DOHH2 (cell line): ENCODE data around the gene SOHLH2.

Experiments
- H3F3A ChIP-seq: fragments of 200-600 bp; sonication (generic), shearing (Covaris generic); 2 replicates; pipeline ENCODE4 v1.6.0; 2016; ENCODE audit warnings: antibody characterized with exemption, mild to moderate bottlenecking; ENCODE audit not compliant: control insufficient read depth, insufficient read depth
- H3K27ac ChIP-seq: fragments of 200-600 bp; sonication (generic); 2 replicates; pipeline ENCODE4 v1.5.1; 2014; ENCODE audit warnings: low read depth, mild to moderate bottlenecking, low read length, moderate library complexity
- H3K27me3 ChIP-seq: fragments of 200-600 bp; sonication (generic); 2 replicates; pipeline ENCODE4 v1.6.1; 2014; ENCODE audit warnings: mild to moderate bottlenecking, low read length, mixed read lengths; ENCODE audit not compliant: control insufficient read depth
- H3K36me3 ChIP-seq: fragments of 200-600 bp; sonication (generic); 2 replicates; pipeline ENCODE4 v1.6.1; 2014; ENCODE audit warnings: mild to moderate bottlenecking, low read length, moderate library complexity, mixed read lengths; ENCODE audit not compliant: control insufficient read depth
- H3K4me1 ChIP-seq: fragments of 200-600 bp; sonication (generic); 2 replicates; pipeline ENCODE4 v1.6.1; 2014; ENCODE audit warnings: mild to moderate bottlenecking, low read length, mixed read lengths; ENCODE audit not compliant: control insufficient read depth
- H3K4me2 ChIP-seq: fragments of 200-600 bp; sonication (generic); 2 replicates; pipeline ENCODE4 v1.6.0; 2014; ENCODE audit warnings: mild to moderate bottlenecking, low read length, moderate library complexity
- H3K4me3 ChIP-seq: fragments of 200-600 bp; sonication (generic); 2 replicates; pipeline ENCODE4 v1.5.1; 2014; ENCODE audit warnings: mild to moderate bottlenecking, low read length, mixed read lengths
- H3K79me2 ChIP-seq: fragments of 200-600 bp; sonication (generic); 2 replicates; pipeline ENCODE4 v1.6.1; 2014; ENCODE audit warnings: mild to moderate bottlenecking, low read length, mixed read lengths; ENCODE audit not compliant: control insufficient read depth
- H3K9me2 ChIP-seq: fragments of 200-600 bp; sonication (generic); replicated peaks from 2 replicates; pipeline ENCODE4 v1.6.1; 2014; ENCODE audit warnings: mild to moderate bottlenecking, low read length, mixed read lengths; ENCODE audit not compliant: control insufficient read depth
- H3K9me3 ChIP-seq: fragments of 200-600 bp; sonication (generic); 2 replicates; pipeline ENCODE4 v1.6.1; 2014; ENCODE audit warnings: antibody characterized with exemption, low read length, mixed read lengths; ENCODE audit not compliant: control insufficient read depth, insufficient read depth
- H4K20me1 ChIP-seq: fragments of 200-600 bp; sonication (generic); 2 replicates; pipeline ENCODE4 v1.6.0; 2014; ENCODE audit warnings: low read depth, mild to moderate bottlenecking, antibody characterized with exemption, low read length, moderate library complexity; ENCODE audit not compliant: control insufficient read depth, insufficient read depth
- CTCF ChIP-seq: fragments of 200-600 bp; sonication (generic); IDR thresholded peaks from one replicate; pipeline ENCODE4 v1.5.1; 2014; ENCODE audit warnings: antibody characterized with exemption, mild to moderate bottlenecking, low read depth, low read length; ENCODE audit not compliant: poor library complexity, severe bottlenecking
- EZH2phosphoT487 ChIP-seq: fragments of 200-600 bp; sonication (generic); IDR thresholded peaks from 2 replicates; pipeline ENCODE4 v1.6.1; 2017; ENCODE audit warnings: borderline replicate concordance, mild to moderate bottlenecking, antibody characterized with exemption, low read length, moderate library complexity, mixed read lengths

SOHLH2 gene

GRCh38 chr13:36259361-36260137 lies 45.2 kb upstream of the SOHLH2 start:
- Histone ChIP-seq H3K27me3 (no peaks in the 10 kb centered on the region), H3K4me2 (no peak overlapping the region), H3K4me1 (no peaks in the 10 kb centered on the region), H4K20me1 (no peaks in the 10 kb centered on the region), H3F3A (no peaks in the 10 kb centered on the region), H3K9me3 (no peaks in the 10 kb centered on the region), H3K27ac (no peak overlapping the region), H3K79me2 (no peaks in the 10 kb centered on the region), H3K9me2 (no peaks in the 10 kb centered on the region), H3K36me3 (no peaks in the 10 kb centered on the region), H3K4me3 (no peak overlapping the region)
- TF ChIP-seq CTCF (no peak), EZH2phosphoT487 (no peak)

GRCh38 chr13:36258831-36259230 lies 44.5 kb upstream of the SOHLH2 start:
- Histone ChIP-seq H3K4me1 (no peaks in the 10 kb centered on the region), H3K79me2 (no peaks in the 10 kb centered on the region), H4K20me1 (no peaks in the 10 kb centered on the region), H3K4me3 (no peak overlapping the region), H3K9me3 (no peaks in the 10 kb centered on the region), H3F3A (no peaks in the 10 kb centered on the region), H3K27me3 (no peaks in the 10 kb centered on the region), H3K9me2 (no peaks in the 10 kb centered on the region), H3K36me3 (no peaks in the 10 kb centered on the region), H3K4me2 (no peak overlapping the region), H3K27ac (no peak overlapping the region)
- TF ChIP-seq EZH2phosphoT487 (no peak), CTCF (no peak)

- Histone ChIP-seq H3K4me3 (no peak overlapping the region), H3F3A (no peaks in the 10 kb centered on the region), H3K27ac (no peak overlapping the region), H4K20me1 (no peaks in the 10 kb centered on the region), H3K36me3 (no peaks in the 10 kb centered on the region), H3K4me1 (no peaks in the 10 kb centered on the region), H3K9me2 (no peaks in the 10 kb centered on the region), H3K79me2 (no peaks in the 10 kb centered on the region), H3K9me3 (no peaks in the 10 kb centered on the region), H3K27me3 (no peaks in the 10 kb centered on the region), H3K4me2 (no peak overlapping the region)
- no peak for TF ChIP-seq CTCF
- no peak for TF ChIP-seq EZH2phosphoT487
These were observed 37.2 kb upstream of the SOHLH2 start for GRCh38 chr13:36251526-36251925.
